H9 (cell line): ENCODE data around the gene TRIP10. TPM values are rescaled to one million over a fixed set of nuclear protein-coding genes. Genes with fewer than 3 reads are reported as not detected.

Experiments used
- DNase-seq: peaks from one replicate; pipeline ENCODE4 v3.0.0-alpha.2; 2017
- H2AFZ ChIP-seq: one replicate; pipeline ENCODE4 v1.6.1; 2013; ENCODE audit warnings: mild to moderate bottlenecking, low read length, control low read depth, moderate library complexity
- H2AK5ac ChIP-seq: 2 replicates; pipeline ENCODE4 v1.6.1; 2013; ENCODE audit warnings: low read length, control low read depth, mixed read lengths; ENCODE audit not compliant: insufficient read length
- H2BK120ac ChIP-seq: one replicate; pipeline ENCODE4 v1.6.1; 2013; ENCODE audit warnings: low read depth, mild to moderate bottlenecking, low read length, control low read depth, inconsistent platforms; ENCODE audit not compliant: poor library complexity, severe bottlenecking
- H2BK12ac ChIP-seq: 2 replicates; pipeline ENCODE4 v1.6.1; 2013; ENCODE audit warnings: low read length, control low read depth, mixed read lengths, low read depth; ENCODE audit not compliant: insufficient read length
- H2BK15ac ChIP-seq: 2 replicates; pipeline ENCODE4 v1.6.1; 2013; ENCODE audit warnings: low read depth, low read length, control low read depth
- H2BK20ac ChIP-seq: one replicate; pipeline ENCODE4 v1.6.1; 2013; ENCODE audit warnings: low read depth, mild to moderate bottlenecking, low read length, control low read depth, inconsistent platforms; ENCODE audit not compliant: poor library complexity, severe bottlenecking
- H2BK5ac ChIP-seq: 2 replicates; pipeline ENCODE4 v1.6.1; 2013; ENCODE audit warnings: low read length, control low read depth, mixed read lengths; ENCODE audit not compliant: insufficient read length
- H3K14ac ChIP-seq: 2 replicates; pipeline ENCODE4 v1.6.1; 2013; ENCODE audit warnings: low read length, control low read depth; ENCODE audit not compliant: insufficient read depth
- H3K18ac ChIP-seq: 2 replicates; pipeline ENCODE4 v1.6.1; 2013; ENCODE audit warnings: low read depth, mild to moderate bottlenecking, mixed read lengths, low read length, control low read depth; ENCODE audit not compliant: insufficient read length
- H3K23ac ChIP-seq: 2 replicates; pipeline ENCODE4 v1.6.1; 2013; ENCODE audit warnings: low read length, control low read depth, mixed read lengths, low read depth; ENCODE audit not compliant: insufficient read length
- H3K23me2 ChIP-seq: 2 replicates; pipeline ENCODE4 v1.6.1; 2013; ENCODE audit warnings: low read depth, mild to moderate bottlenecking, mixed read lengths, low read length, control low read depth; ENCODE audit not compliant: insufficient read length, poor library complexity, severe bottlenecking
- H3K27ac ChIP-seq: 2 replicates; pipeline ENCODE4 v1.5.1; 2013; ENCODE audit warnings: low read length, control low read depth, mixed read lengths, low read depth; ENCODE audit not compliant: insufficient read length
- H3K27me3 ChIP-seq: 2 replicates; pipeline ENCODE4 v1.6.1; 2013; ENCODE audit warnings: low read length, control low read depth, inconsistent platforms; ENCODE audit not compliant: insufficient read depth
- H3K4ac ChIP-seq: 2 replicates; pipeline ENCODE4 v1.6.1; 2013; ENCODE audit warnings: low read depth, mild to moderate bottlenecking, control low read depth, inconsistent platforms, low read length, moderate library complexity
- H3K4me1 ChIP-seq: 2 replicates; pipeline ENCODE4 v1.6.1; 2013; ENCODE audit warnings: low read length, control low read depth, inconsistent platforms; ENCODE audit not compliant: insufficient read depth
- H3K4me2 ChIP-seq: 2 replicates; pipeline ENCODE4 v1.6.1; 2013; ENCODE audit warnings: low read length, control low read depth, mixed read lengths; ENCODE audit not compliant: insufficient read length, insufficient read depth
- H3K56ac ChIP-seq: 2 replicates; pipeline ENCODE4 v1.6.1; 2013; ENCODE audit warnings: low read depth, mild to moderate bottlenecking, mixed read lengths, low read length, control low read depth; ENCODE audit not compliant: insufficient read length
- H3K79me1 ChIP-seq: 2 replicates; pipeline ENCODE4 v1.6.1; 2013; ENCODE audit warnings: low read depth, mild to moderate bottlenecking, moderate library complexity, low read length, control low read depth, inconsistent platforms; ENCODE audit not compliant: insufficient read depth, poor library complexity, severe bottlenecking
- H3K79me2 ChIP-seq: 2 replicates; pipeline ENCODE4 v1.6.1; 2013; ENCODE audit warnings: low read length, control low read depth, inconsistent platforms; ENCODE audit not compliant: insufficient read depth
- H3K9ac ChIP-seq: 2 replicates; pipeline ENCODE4 v1.6.1; 2013; ENCODE audit warnings: low read length, control low read depth, mixed read lengths; ENCODE audit not compliant: insufficient read length; ENCODE audit errors: extremely low read depth
- H3K9me3 ChIP-seq: one replicate; pipeline ENCODE4 v1.6.1; 2013; ENCODE audit warnings: low read depth, low read length, inconsistent platforms; ENCODE audit not compliant: control insufficient read depth
- H3T11ph ChIP-seq: one replicate; pipeline ENCODE4 v1.6.1; 2013; ENCODE audit warnings: mild to moderate bottlenecking, low read length, control low read depth, inconsistent platforms
- H4K20me1 ChIP-seq: one replicate; pipeline ENCODE4 v1.6.1; 2013; ENCODE audit not compliant: control insufficient read depth, insufficient read length, insufficient read depth
- H4K5ac ChIP-seq: 2 replicates; pipeline ENCODE4 v1.6.1; 2013; ENCODE audit warnings: low read depth, mild to moderate bottlenecking, mixed read lengths, low read length, control low read depth; ENCODE audit not compliant: insufficient read length
- H4K8ac ChIP-seq: replicated peaks from 2 replicates; pipeline ENCODE4 v1.6.1; 2013; ENCODE audit warnings: low read length, control low read depth, mixed read lengths, low read depth; ENCODE audit not compliant: insufficient read length
- H4K91ac ChIP-seq: 2 replicates; pipeline ENCODE4 v1.6.1; 2013; ENCODE audit warnings: low read depth, mild to moderate bottlenecking, moderate library complexity, mixed read lengths, low read length, control low read depth; ENCODE audit not compliant: insufficient read length
- H3K27ac Mint-ChIP-seq, 3 experiments: 2 replicates in 2 of 3; 3 replicates in 1 of 3; pipeline ENCODE4 v1.8.0; 2020 to 2021; ENCODE audit warnings: mixed read lengths in 3 of 3, mild to moderate bottlenecking in 1 of 3, moderate library complexity in 1 of 3
- H3K27me3 Mint-ChIP-seq: 2 replicates; pipeline ENCODE4 v1.8.0; 2021; ENCODE audit warnings: low read depth, mild to moderate bottlenecking, moderate library complexity, mixed read lengths
- H3K36me3 Mint-ChIP-seq, 3 experiments: 2 replicates in 2 of 3; 3 replicates in 1 of 3; pipeline ENCODE4 v1.8.0; 2020 to 2021; ENCODE audit warnings: low read depth in 3 of 3, mixed read lengths in 3 of 3; ENCODE audit not compliant: insufficient read depth in 1 of 3
- H3K4me1 Mint-ChIP-seq, 2 experiments: 2 replicates each; pipeline ENCODE4 v1.8.0; 2020; ENCODE audit warnings: mixed read lengths in 2 of 2
- H3K4me3 Mint-ChIP-seq, 2 experiments: 2 replicates in 1 of 2; 3 replicates in 1 of 2; pipeline ENCODE4 v1.8.0; 2020 to 2021; ENCODE audit warnings: mild to moderate bottlenecking in 2 of 2, mixed read lengths in 2 of 2, moderate library complexity in 1 of 2
- H3K9me3 Mint-ChIP-seq, 2 experiments: 2 replicates in 1 of 2; 3 replicates in 1 of 2; pipeline ENCODE4 v1.8.0; 2020; ENCODE audit warnings: mild to moderate bottlenecking in 2 of 2, mixed read lengths in 2 of 2, moderate library complexity in 1 of 2
- CTCF ChIP-seq: fragments of 200-600 bp; sonication (generic); conservative IDR thresholded peaks from 3 replicates; pipeline ENCODE4 v1.8.0; 2021; ENCODE audit warnings: antibody characterized with exemption, mild to moderate bottlenecking
- WGBS: extraction: QIAGEN DNeasy Blood & Tissue Kit; methylation state at CpG from one replicate; pipeline ENCODE4 v1.1.7; 2013; ENCODE audit warnings: missing lambda C conversion rate, low lambda C conversion rate, mixed read lengths; ENCODE audit not compliant: insufficient read length; ENCODE audit errors: extremely low coverage; 5-methylcytosine and 5-hydroxymethylcytosine counted together
- total RNA-seq: library from RNA; stranded (reverse); gene quantifications from 2 replicates; pipeline ENCODE4 v1.2.1, GENCODE V29; 2021

TRIP10 gene
- total RNA-seq, 1 experiment from 2014 or later: 56.4 TPM

GRCh38 chr19:6744381-6745301, 5.2 kb downstream of the TRIP10 start:
- Histone ChIP-seq H3K14ac (no peak overlapping the region), H3K79me2 (no peaks in the 10 kb centered on the region; the same call in 1 of the 2 replicates), H4K20me1 (no peaks in the 10 kb centered on the region), H3K23me2 (peaks cover 4% of the 10 kb centered on the region), H3K79me1 (no peaks in the 10 kb centered on the region), H3K56ac (no peak overlapping the region), H2BK120ac (no peak overlapping the region), H3K4ac (no peak overlapping the region), H3K27ac (no peak overlapping the region), H3K27me3 (no peaks in the 10 kb centered on the region), H3K23ac (no peak overlapping the region), H2BK15ac (no peak overlapping the region), H3K4me1 (peaks cover 5% of the 10 kb centered on the region), H3T11ph (no peak overlapping the region), H2BK5ac (no peak overlapping the region), H4K5ac (no peak overlapping the region), H2BK20ac (no peak overlapping the region), H2AFZ (no peak overlapping the region), H3K9me3 (no peaks in the 10 kb centered on the region), H3K9ac (no peak overlapping the region), H2AK5ac (no peak overlapping the region), H4K8ac (no peak overlapping the region), H4K91ac (no peak overlapping the region), H2BK12ac (no peak overlapping the region), H3K18ac (no peak overlapping the region), H3K4me2 (no peak overlapping the region)
- WGBS: no CpG with 5 or more reads among the region's 41 CpGs
- Mint-ChIP-seq H3K4me1 (peaks cover 27 to 42% of the 10 kb centered on the region in 2 experiments), H3K27me3 (no peaks in the 10 kb centered on the region), H3K9me3 (no peaks in the 10 kb centered on the region), H3K27ac (peak overlapping the region; percentile 89 to 98 (median 94); a peak in 5 of 7 replicates), H3K4me3 (peak overlapping the region in 1 of 2 experiments; percentile 15; a peak in 1 of 5 replicates), H3K36me3 (peaks cover 45 to 72% (median 67%) of the 10 kb centered on the region in 3 experiments)
- TF ChIP-seq CTCF: no peak
- DNase-seq: no peak
